ENCODE results near the gene INO80B. TPM values are rescaled to one million over a fixed set of nuclear protein-coding genes. Genes with fewer than 3 reads are reported as not detected.
A peak's percentile ranks its signal among the peaks of the same experiment; 100 is the strongest.
"Not testable (repeated sequence)": the region's sequence is repeated elsewhere in the genome, so short reads cannot be mapped to it uniquely, and the experiment has no call there.

INO80B gene
- total RNA-seq, 1 donor from 2014 or later = 40.5 TPM

DNA sequence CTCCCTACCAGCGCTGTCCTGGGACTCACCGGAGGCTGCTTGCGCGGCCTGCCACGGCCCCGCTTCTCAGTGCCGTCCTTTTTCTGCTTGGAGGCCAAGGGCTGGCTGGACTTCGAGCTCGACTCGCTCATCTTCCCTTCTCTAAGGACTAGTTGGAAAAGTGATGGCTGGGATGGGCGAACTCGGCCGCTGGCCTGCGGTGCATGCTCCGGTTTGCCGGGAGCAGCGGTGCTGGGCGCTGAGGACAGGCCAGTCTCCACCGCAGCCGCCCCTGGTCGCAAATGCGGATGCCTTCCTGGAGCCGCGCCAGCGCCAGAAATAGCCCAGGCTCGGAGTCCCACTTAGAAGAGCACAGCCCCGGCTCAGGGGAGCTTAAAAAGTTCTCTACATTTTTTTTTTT is 36.6 kb upstream of the INO80B start:
- Mint-ChIP-seq H3K4me3 (no peak overlapping the region), H3K4me1 (ENCODE audit: unreplicated experiment) (peaks cover 13% of the 10 kb centered on the region), H3K27me3 (peaks cover 2% of the 10 kb centered on the region), H3K27ac (no peak overlapping the region), H3K9me3 (no peaks in the 10 kb centered on the region), H3K36me3 (no peaks in the 10 kb centered on the region)
- no peak for DNase-seq (ENCODE audit: extremely low spot score, unreplicated experiment)
- TF ChIP-seq, protein P1, sequence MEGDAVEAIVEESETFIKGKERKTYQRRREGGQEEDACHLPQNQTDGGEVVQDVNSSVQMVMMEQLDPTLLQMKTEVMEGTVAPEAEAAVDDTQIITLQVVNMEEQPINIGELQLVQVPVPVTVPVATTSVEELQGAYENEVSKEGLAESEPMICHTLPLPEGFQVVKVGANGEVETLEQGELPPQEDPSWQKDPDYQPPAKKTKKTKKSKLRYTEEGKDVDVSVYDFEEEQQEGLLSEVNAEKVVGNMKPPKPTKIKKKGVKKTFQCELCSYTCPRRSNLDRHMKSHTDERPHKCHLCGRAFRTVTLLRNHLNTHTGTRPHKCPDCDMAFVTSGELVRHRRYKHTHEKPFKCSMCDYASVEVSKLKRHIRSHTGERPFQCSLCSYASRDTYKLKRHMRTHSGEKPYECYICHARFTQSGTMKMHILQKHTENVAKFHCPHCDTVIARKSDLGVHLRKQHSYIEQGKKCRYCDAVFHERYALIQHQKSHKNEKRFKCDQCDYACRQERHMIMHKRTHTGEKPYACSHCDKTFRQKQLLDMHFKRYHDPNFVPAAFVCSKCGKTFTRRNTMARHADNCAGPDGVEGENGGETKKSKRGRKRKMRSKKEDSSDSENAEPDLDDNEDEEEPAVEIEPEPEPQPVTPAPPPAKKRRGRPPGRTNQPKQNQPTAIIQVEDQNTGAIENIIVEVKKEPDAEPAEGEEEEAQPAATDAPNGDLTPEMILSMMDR (conservative IDR thresholded peaks at IDR 0.05) = no peak

DNA sequence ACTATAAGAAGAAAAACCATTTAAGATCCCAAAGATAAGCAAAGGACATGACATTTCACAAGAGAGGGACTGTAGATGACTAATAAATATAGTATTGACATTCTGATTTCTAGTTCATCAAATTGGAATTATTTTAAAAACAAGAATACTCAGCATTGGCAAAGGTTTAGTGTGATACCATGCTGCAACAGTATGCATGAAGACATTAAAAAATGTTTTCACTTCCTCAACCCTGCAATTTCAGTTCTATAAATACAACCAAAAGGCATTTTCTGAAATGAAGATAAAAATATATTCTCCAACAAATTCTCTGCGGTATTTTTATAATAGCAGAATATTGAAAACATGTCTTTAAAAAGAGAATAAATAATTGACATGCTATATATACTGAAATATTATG is 35.5 kb upstream of the INO80B start:
- Mint-ChIP-seq H3K36me3 (no peaks in the 10 kb centered on the region), H3K9me3 (no peaks in the 10 kb centered on the region), H3K27me3 (peaks cover 2% of the 10 kb centered on the region), H3K4me3 (no peak overlapping the region), H3K27ac (no peak overlapping the region), H3K4me1 (ENCODE audit: unreplicated experiment) (peaks cover 9% of the 10 kb centered on the region)
- DNase-seq (ENCODE audit: extremely low spot score, unreplicated experiment) = no peak
- TF ChIP-seq, protein P1 (conservative IDR thresholded peaks at IDR 0.05) = no peak

DNA sequence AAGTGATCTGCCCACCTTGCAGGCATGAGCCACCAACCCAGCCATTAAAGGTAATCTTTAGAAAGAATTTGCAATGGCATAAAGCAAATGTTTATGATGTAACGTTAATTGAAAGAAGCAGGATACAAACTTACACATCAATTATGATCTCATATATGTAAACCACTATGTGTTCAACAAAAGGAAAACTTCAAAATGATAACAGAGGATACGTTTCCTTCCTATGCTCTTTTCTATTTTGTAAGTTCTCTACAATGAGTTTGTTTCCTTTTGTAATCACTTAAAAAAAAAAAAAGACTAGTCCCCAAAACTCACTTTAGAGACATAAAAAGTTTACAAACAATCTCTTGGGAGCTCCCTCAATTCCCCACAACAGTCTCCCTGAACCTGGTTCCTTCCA is 34.9 kb upstream of the INO80B start:
- H3K27me3 Mint-ChIP-seq = peaks cover 2% of the 10 kb centered on the region
- H3K4me3 Mint-ChIP-seq = peak overlapping the region; percentile 51
- no peak for DNase-seq (ENCODE audit: extremely low spot score, unreplicated experiment)
- no peaks in the 10 kb centered on the region for H3K36me3 Mint-ChIP-seq
- no peak overlapping the region for H3K27ac Mint-ChIP-seq
- TF ChIP-seq, protein P1 (conservative IDR thresholded peaks at IDR 0.05) = no peak
- H3K4me1 Mint-ChIP-seq (ENCODE audit: unreplicated experiment) = peaks cover 9% of the 10 kb centered on the region
- H3K9me3 Mint-ChIP-seq = no peaks in the 10 kb centered on the region

DNA sequence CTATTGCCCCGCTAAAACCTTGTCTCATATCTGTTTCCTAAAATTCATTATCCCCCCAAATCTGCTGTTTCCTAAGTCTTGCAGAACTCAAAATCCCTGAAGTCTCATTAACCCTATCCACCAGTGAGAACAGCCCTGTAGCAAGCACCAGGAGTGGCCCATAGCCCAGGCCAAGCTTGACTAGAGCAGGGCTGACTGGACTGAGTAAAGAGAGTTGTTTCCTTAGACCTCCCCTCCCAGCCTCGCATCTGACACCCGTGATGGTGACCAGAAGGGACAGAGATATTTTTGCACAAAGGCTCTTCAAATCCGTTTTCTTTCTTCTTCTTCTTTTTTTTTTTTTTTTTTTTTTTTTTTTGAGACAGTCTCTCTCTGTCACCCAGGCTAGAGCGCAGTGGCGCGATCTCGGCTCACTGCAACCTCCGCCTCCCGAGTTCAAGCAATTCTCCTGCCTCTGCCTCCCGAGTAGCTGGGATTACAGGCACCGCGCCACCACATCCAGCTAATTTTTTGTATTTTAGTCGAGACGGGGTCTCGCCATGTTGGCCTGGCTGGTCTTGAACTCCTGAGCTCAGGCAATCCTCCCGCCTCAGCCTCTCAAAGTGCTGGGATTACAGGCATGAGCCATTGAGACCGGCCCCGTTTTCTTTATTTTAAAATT is 34.3 kb upstream of the INO80B start:
- not testable (repeated sequence) for H3K27me3 Mint-ChIP-seq; H3K9me3 Mint-ChIP-seq; DNase-seq (ENCODE audit: extremely low spot score, unreplicated experiment); H3K36me3 Mint-ChIP-seq
- H3K4me3 Mint-ChIP-seq = peak overlapping the region; percentile 96
- peaks cover 13% of the 10 kb centered on the region for H3K4me1 Mint-ChIP-seq (ENCODE audit: unreplicated experiment)
- peak overlapping the region; percentile 52 for H3K27ac Mint-ChIP-seq

DNA sequence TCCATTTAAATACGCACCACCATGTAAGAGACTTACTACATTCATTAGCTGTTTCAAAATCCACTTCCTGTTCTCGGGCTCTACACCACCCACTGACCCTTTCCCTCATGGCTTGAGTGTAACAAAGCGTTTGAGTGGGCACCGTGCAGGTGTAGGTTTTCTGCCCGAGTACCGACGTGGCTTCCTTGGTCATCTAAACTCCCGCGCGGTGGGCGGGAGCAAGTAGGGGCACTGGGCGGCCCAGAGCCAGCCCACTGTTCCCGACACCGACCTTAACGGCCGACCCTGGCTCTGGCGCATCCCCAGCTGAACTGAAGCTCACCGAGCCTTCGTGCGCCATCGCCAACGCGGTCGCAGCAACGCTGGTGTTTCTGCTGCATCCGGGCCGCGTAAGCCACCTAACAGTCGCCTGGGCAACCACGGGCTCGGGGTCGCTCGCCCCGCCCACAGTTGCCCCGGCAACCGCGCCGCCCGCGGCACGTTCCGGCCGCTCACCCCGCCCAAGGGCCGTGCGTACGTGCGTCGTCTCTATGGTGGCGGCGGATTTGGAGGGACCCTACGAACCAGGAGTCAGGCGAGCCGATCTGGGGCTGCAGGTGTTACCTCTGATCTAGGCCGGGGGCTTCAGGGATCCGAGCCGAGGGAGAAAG is 33.5 kb upstream of the INO80B start, which contains the start of the genes C2orf81 and WDR54:
C2orf81 (minus strand) TSS at position 399 of the 650 bp plus-strand sequence; CDS start at position 340, 59 bp downstream.
WDR54 (plus strand) TSS at position 510 of the 650 bp plus-strand sequence. CDS start 424 bp downstream, outside the sequence.
- Mint-ChIP-seq H3K4me3 (peak within 1 kb of the TSS; percentile 96), H3K36me3 (peaks cover 5% of the 10 kb centered on the region), H3K9me3 (no peaks in the 10 kb centered on the region), H3K27ac (peak within 1 kb of the TSS; percentile 88), H3K27me3 (peaks cover 2% of the 10 kb centered on the region), H3K4me1 (ENCODE audit: unreplicated experiment) (peaks cover 14% of the 10 kb centered on the region)
- peak; percentile 92 for DNase-seq (ENCODE audit: extremely low spot score, unreplicated experiment)
- TF ChIP-seq, protein P1 (conservative IDR thresholded peaks at IDR 0.05) = no peak
